Activated naive CD4-positive, alpha-beta T cell (primary cell): ENCODE results near the gene RGPD5.
"Not testable (repeated sequence)": the region's sequence is repeated elsewhere in the genome, so short reads cannot be mapped to it uniquely, and the experiment has no call there.

Experiments used
- DNase-seq, 4 experiments: peaks; one replicate each; lab custom pipeline; 2025; lab: John Stamatoyannopoulos, UW

The RGPD5 gene

GRCh38 chr2:109794074-109794737 is at the start of gene RGPD5:
RGPD5 (plus strand) TSS chr2:109794305; CDS start chr2:109794466, 161 bp downstream.
- not testable (repeated sequence) for DNase-seq

- DNase-seq, result not testable (repeated sequence)
Observed at GRCh38 chr2:109751572-109751971, 42.5 kb upstream of the RGPD5 start.

GRCh38 chr2:109757163-109757824 is 36.8 kb upstream of the RGPD5 start:
- not testable (repeated sequence) for DNase-seq

- DNase-seq, result not testable (repeated sequence)
Observed at GRCh38 chr2:109760265-109761042, 33.7 kb upstream of the RGPD5 start.

- not testable (repeated sequence) for DNase-seq
Observed at GRCh38 chr2:109761043-109761454, 33.1 kb upstream of the RGPD5 start.

GRCh38 chr2:109761976-109762375 is 32.1 kb upstream of the RGPD5 start:
- DNase-seq, result not testable (repeated sequence)

GRCh38 chr2:109766074-109766473 is 28.0 kb upstream of the RGPD5 start:
- not testable (repeated sequence) for DNase-seq

GRCh38 chr2:109766886-109767578 is 27.1 kb upstream of the RGPD5 start:
- not testable (repeated sequence) for DNase-seq

- DNase-seq, result not testable (repeated sequence)
Observed at GRCh38 chr2:109768934-109769333, 25.2 kb upstream of the RGPD5 start.

GRCh38 chr2:109779118-109779517 is 15.0 kb upstream of the RGPD5 start:
- DNase-seq, result not testable (repeated sequence)

GRCh38 chr2:109781147-109781816 is 12.8 kb upstream of the RGPD5 start:
- not testable (repeated sequence) for DNase-seq

- not testable (repeated sequence) for DNase-seq
Observed at GRCh38 chr2:109782446-109782993, 11.6 kb upstream of the RGPD5 start.

- not testable (repeated sequence) for DNase-seq
Observed at GRCh38 chr2:109791530-109792279, 2.4 kb upstream of the RGPD5 start.

GRCh38 chr2:109792659-109793058 is 1.4 kb upstream of the RGPD5 start:
- DNase-seq, result not testable (repeated sequence)

- DNase-seq, result not testable (repeated sequence)
Observed at GRCh38 chr2:109871129-109871751, 77.1 kb downstream of the RGPD5 start.

GRCh38 chr2:109876625-109877024 is 82.5 kb downstream of the RGPD5 start:
- DNase-seq, result not testable (repeated sequence)

GRCh38 chr2:109882112-109882511 is 88.0 kb downstream of the RGPD5 start:
- DNase-seq, result not testable (repeated sequence)

GRCh38 chr2:109888414-109888813 is 94.3 kb downstream of the RGPD5 start:
- not testable (repeated sequence) for DNase-seq

GRCh38 chr2:109889909-109890308 is 95.8 kb downstream of the RGPD5 start:
- DNase-seq, result not testable (repeated sequence)

GRCh38 chr2:109891024-109891423 is 96.9 kb downstream of the RGPD5 start:
- DNase-seq, result not testable (repeated sequence)
